ENCODE measurements around the gene PPFIBP1.

The PPFIBP1 gene

GRCh38 chr12:27616356-27617142 is 92.5 kb downstream of the PPFIBP1 start:
- H3K4me3 ChIP-seq (ENCODE audit: low read depth, low read length): no peak overlapping the region
- TF ChIP-seq CTCF (IDR thresholded peaks at IDR 0.05; ENCODE audit: borderline replicate concordance, insufficient read depth, low read depth, low read length): no peak

GRCh38 chr12:27618836-27619235 is 94.8 kb downstream of the PPFIBP1 start:
- no peak for TF ChIP-seq CTCF (IDR thresholded peaks at IDR 0.05; ENCODE audit: borderline replicate concordance, insufficient read depth, low read depth, low read length)
- no peak overlapping the region for H3K4me3 ChIP-seq (ENCODE audit: low read depth, low read length)

GRCh38 chr12:27619308-27619707 is 95.3 kb downstream of the PPFIBP1 start:
- TF ChIP-seq CTCF (IDR thresholded peaks at IDR 0.05; ENCODE audit: borderline replicate concordance, insufficient read depth, low read depth, low read length): no peak
- H3K4me3 ChIP-seq (ENCODE audit: low read depth, low read length): no peak overlapping the region

GRCh38 chr12:27620121-27620520 is 96.1 kb downstream of the PPFIBP1 start:
- TF ChIP-seq CTCF (IDR thresholded peaks at IDR 0.05; ENCODE audit: borderline replicate concordance, insufficient read depth, low read depth, low read length): no peak
- H3K4me3 ChIP-seq (ENCODE audit: low read depth, low read length): no peak overlapping the region

GRCh38 chr12:27622436-27623195 is 98.6 kb downstream of the PPFIBP1 start:
- TF ChIP-seq CTCF (IDR thresholded peaks at IDR 0.05; ENCODE audit: borderline replicate concordance, insufficient read depth, low read depth, low read length): no peak
- no peak overlapping the region for H3K4me3 ChIP-seq (ENCODE audit: low read depth, low read length)

GRCh38 chr12:27623645-27624044 is 99.6 kb downstream of the PPFIBP1 start:
- TF ChIP-seq CTCF (IDR thresholded peaks at IDR 0.05; ENCODE audit: borderline replicate concordance, insufficient read depth, low read depth, low read length): no peak
- no peak overlapping the region for H3K4me3 ChIP-seq (ENCODE audit: low read depth, low read length)

- H3K4me3 ChIP-seq (ENCODE audit: low read depth, low read length): no peak overlapping the region
- no peak for TF ChIP-seq CTCF (IDR thresholded peaks at IDR 0.05; ENCODE audit: borderline replicate concordance, insufficient read depth, low read depth, low read length)
These were observed 100.6 kb downstream of the PPFIBP1 start for GRCh38 chr12:27624586-27624985.

Data from GM12875 (cell line).